Tibial artery (tissue), 4 donors: ENCODE data around the gene PDGFA.

Source experiments
- DNase-seq, 2 donors: peaks; one replicate each; pipeline ENCODE4 v3.0.0-alpha.2; 2019
- H3K27ac ChIP-seq, 2 donors: fragments of 200-600 bp; sonication (generic) in 1 of 2; 1 replicate in 1 of 2; 2 replicates in 1 of 2; pipeline ENCODE4 v1.5.1; 2018 to 2019; ENCODE audit warnings: mild to moderate bottlenecking in 1 of 2
- H3K27me3 ChIP-seq, 2 donors: fragments of 200-600 bp; sonication (generic) in 1 of 2; one replicate each; pipeline versions ENCODE4 v1.5.1 to v1.6.0; 2016 to 2019
- H3K36me3 ChIP-seq, 3 donors: fragments of 200-600 bp; sonication (generic) in 2 of 3; one replicate each; pipeline ENCODE4 v1.5.1; 2016 to 2019; ENCODE audit warnings: mild to moderate bottlenecking in 2 of 3
- H3K4me1 ChIP-seq, 4 donors: fragments of 200-600 bp; sonication (generic) in 2 of 4; 1 replicate in 3 of 4; 2 replicates in 1 of 4; pipeline ENCODE4 v1.5.1; 2016 to 2019
- H3K4me3 ChIP-seq, 2 donors: fragments of 200-600 bp; sonication (generic) in 1 of 2; 1 replicate in 1 of 2; 2 replicates in 1 of 2; pipeline ENCODE4 v1.5.1; 2018 to 2019; ENCODE audit warnings: mild to moderate bottlenecking in 2 of 2
- H3K9me3 ChIP-seq, 3 donors: fragments of 200-600 bp; sonication (generic) in 1 of 3; one replicate each; pipeline ENCODE4 v1.5.1; 2016 to 2019
- CTCF ChIP-seq, 2 experiments: fragments of 200-600 bp in 1 of 2; fragments of 450-650 bp in 1 of 2; IDR thresholded peaks; one replicate each; pipeline ENCODE4 v1.5.1; 2017 to 2019; ENCODE audit warnings: antibody characterized with exemption in 2 of 2, mild to moderate bottlenecking in 1 of 2, moderate library complexity in 1 of 2
- intact Hi-C: fragments of 100-400 bp; cut with DNase I; formaldehyde crosslinking; loops from one replicate; pipeline ENCODE4 v1.15.0; 2023; ENCODE audit warnings: low total_unique reads

Gene PDGFA

GRCh38 chr7:549891-550625, 30.4 kb upstream of the PDGFA start:
- Histone ChIP-seq H3K27ac (no peak overlapping the region), H3K36me3 (peaks cover 0 to 6% (median 0%) of the 10 kb centered on the region in 3 donors), H3K4me3 (no peak overlapping the region), H3K9me3 (peaks cover 0 to 2% (median 0%) of the 10 kb centered on the region in 3 donors), H3K27me3 (no peaks in the 10 kb centered on the region), H3K4me1 (peaks cover 0 to 13% (median 2%) of the 10 kb centered on the region in 4 donors)
- no peak for DNase-seq
- TF ChIP-seq CTCF (IDR thresholded peaks at IDR 0.05), result no peak
- intact Hi-C loops, result no loop called here

GRCh38 chr7:549066-549890, 29.6 kb upstream of the PDGFA start:
- no peak overlapping the region for H3K27ac ChIP-seq
- no peaks in the 10 kb centered on the region for H3K9me3 ChIP-seq
- H3K27me3 ChIP-seq, result no peaks in the 10 kb centered on the region
- H3K4me3 ChIP-seq, result no peak overlapping the region
- DNase-seq, result no peak
- intact Hi-C loops, result no loop called here
- peaks cover 0 to 6% (median 0%) of the 10 kb centered on the region in 3 donors for H3K36me3 ChIP-seq
- no peak for TF ChIP-seq CTCF (IDR thresholded peaks at IDR 0.05)
- peaks cover 0 to 13% (median 2%) of the 10 kb centered on the region in 4 donors for H3K4me1 ChIP-seq

- no peak for DNase-seq
- Histone ChIP-seq H3K36me3 (peaks cover 0 to 6% (median 0%) of the 10 kb centered on the region in 3 donors), H3K4me1 (peaks cover 0 to 15% (median 3%) of the 10 kb centered on the region in 4 donors), H3K27me3 (no peaks in the 10 kb centered on the region), H3K9me3 (no peaks in the 10 kb centered on the region), H3K4me3 (no peak overlapping the region), H3K27ac (no peak overlapping the region)
- no peak for TF ChIP-seq CTCF (IDR thresholded peaks at IDR 0.05)
- intact Hi-C loops, result no loop called here
Measured at GRCh38 chr7:548401-548800, 28.8 kb upstream of the PDGFA start.

- peaks cover 5 to 31% (median 18%) of the 10 kb centered on the region in 4 donors for H3K4me1 ChIP-seq
- no peak for DNase-seq
- no peak overlapping the region for H3K27ac ChIP-seq
- H3K36me3 ChIP-seq, result peaks cover 0 to 6% (median 0%) of the 10 kb centered on the region in 3 donors
- H3K9me3 ChIP-seq, result no peaks in the 10 kb centered on the region
- no peak overlapping the region for H3K4me3 ChIP-seq
- no peaks in the 10 kb centered on the region for H3K27me3 ChIP-seq
- intact Hi-C loops, result no loop called here
- no peak for TF ChIP-seq CTCF (IDR thresholded peaks at IDR 0.05)
Measured at GRCh38 chr7:545470-545869, 25.8 kb upstream of the PDGFA start.

GRCh38 chr7:544338-545221, 24.9 kb upstream of the PDGFA start:
- peaks cover 5 to 34% (median 22%) of the 10 kb centered on the region in 4 donors for H3K4me1 ChIP-seq
- no peaks in the 10 kb centered on the region for H3K9me3 ChIP-seq
- intact Hi-C loops, result no loop called here
- H3K36me3 ChIP-seq, result peaks cover 0 to 2% (median 0%) of the 10 kb centered on the region in 3 donors
- H3K27me3 ChIP-seq, result no peaks in the 10 kb centered on the region
- no peak overlapping the region for H3K27ac ChIP-seq
- TF ChIP-seq CTCF (IDR thresholded peaks at IDR 0.05), result no peak
- H3K4me3 ChIP-seq, result no peak overlapping the region
- DNase-seq, result no peak
